Activated naive CD4-positive, alpha-beta T cell treated with anti-CD3 and anti-CD28 coated beads, Interleukin-2, amount 10 ng/mL, durations not matched to agents 7 days and 5 days (primary cell): Measurements from ENCODE around the gene ADGRV1.
"Not testable (repeated sequence)": the region's sequence is repeated elsewhere in the genome, so short reads cannot be mapped to it uniquely, and the experiment has no call there.

Experiments
- CTCF ChIA-PET: fragments of 350-600 bp; sonication (Branson Sonifier 250); formaldehyde crosslinking; loops from one replicate; lab custom pipeline; 2021; ENCODE audit warnings: antibody characterized with exemption; lab: Charles Lee
- DNase-seq: peaks from one replicate; pipeline ENCODE4 v3.0.0-alpha.2; 2020
- H3K27ac Mint-ChIP-seq: one replicate; pipeline ENCODE4 v1.8.0; 2021; ENCODE audit warnings: mild to moderate bottlenecking, moderate library complexity, mixed read lengths
- H3K27me3 Mint-ChIP-seq: one replicate; pipeline ENCODE4 v1.8.0; 2021; ENCODE audit warnings: mild to moderate bottlenecking, mixed read lengths
- H3K36me3 Mint-ChIP-seq: one replicate; pipeline ENCODE4 v1.8.0; 2021; ENCODE audit warnings: mixed read lengths
- H3K4me1 Mint-ChIP-seq: one replicate; pipeline ENCODE4 v1.8.0; 2021; ENCODE audit warnings: mixed read lengths
- H3K4me3 Mint-ChIP-seq: one replicate; pipeline ENCODE4 v1.8.0; 2021; ENCODE audit warnings: mild to moderate bottlenecking, moderate library complexity, mixed read lengths
- H3K9me3 Mint-ChIP-seq: one replicate; pipeline ENCODE4 v1.8.0; 2021; ENCODE audit warnings: mixed read lengths

Gene ADGRV1

DNA sequence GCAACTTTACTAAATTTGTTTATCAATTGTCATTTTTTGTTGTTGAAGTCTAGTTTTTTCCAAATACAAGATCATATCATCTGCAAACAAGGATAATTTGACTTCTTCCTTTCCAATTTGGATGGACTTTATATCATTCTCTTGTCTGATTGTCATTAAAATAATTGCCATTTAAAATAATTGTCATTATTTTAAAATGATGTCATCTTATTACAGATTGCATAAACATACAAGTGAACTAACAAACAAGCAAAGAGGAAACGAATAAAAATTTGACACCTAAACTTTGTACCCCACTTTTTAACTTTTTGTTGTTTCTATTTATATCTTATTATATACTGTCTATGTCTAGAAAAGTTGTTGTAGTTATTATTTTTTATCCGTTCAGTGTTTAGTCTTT, 275.2 kb downstream of the ADGRV1 start:
- no peaks in the 10 kb centered on the region for H3K4me1 Mint-ChIP-seq
- H3K4me3 Mint-ChIP-seq, result no peak overlapping the region
- no peak for DNase-seq
- CTCF ChIA-PET, result no interaction called here
- H3K27ac Mint-ChIP-seq, result no peak overlapping the region
- no peaks in the 10 kb centered on the region for H3K9me3 Mint-ChIP-seq
- peaks cover 4% of the 10 kb centered on the region for H3K27me3 Mint-ChIP-seq
- H3K36me3 Mint-ChIP-seq, result no peaks in the 10 kb centered on the region

GRCh38 chr5:90834711-90835110, 276.1 kb downstream of the ADGRV1 start:
- CTCF ChIA-PET, result no interaction called here
- DNase-seq, result no peak
- Mint-ChIP-seq H3K27ac (no peak overlapping the region), H3K9me3 (no peaks in the 10 kb centered on the region), H3K4me3 (no peak overlapping the region), H3K27me3 (peaks cover 4% of the 10 kb centered on the region), H3K36me3 (no peaks in the 10 kb centered on the region), H3K4me1 (no peaks in the 10 kb centered on the region)

DNA sequence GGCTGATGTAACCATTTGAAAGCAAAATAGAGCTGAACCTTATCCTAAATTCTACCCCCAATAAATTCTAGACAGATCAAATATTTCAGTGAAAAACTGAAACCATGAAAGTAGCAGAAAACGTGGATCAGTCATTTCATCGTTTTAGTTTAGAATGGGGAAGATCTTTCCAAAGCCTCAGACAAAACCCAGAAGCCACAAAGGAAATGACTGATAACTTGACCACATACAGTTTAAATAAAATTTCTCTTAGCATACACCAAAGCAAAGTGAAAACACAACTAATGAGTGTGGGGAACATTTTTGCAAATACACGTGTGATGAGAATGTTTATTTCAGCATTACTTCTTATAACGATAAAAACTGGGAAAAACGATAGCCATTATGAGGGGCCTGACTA, 284.8 kb downstream of the ADGRV1 start:
- no peaks in the 10 kb centered on the region for H3K4me1 Mint-ChIP-seq
- no peak for DNase-seq
- peaks cover 2% of the 10 kb centered on the region for H3K9me3 Mint-ChIP-seq
- CTCF ChIA-PET, result no interaction called here
- H3K27me3 Mint-ChIP-seq, result no peaks in the 10 kb centered on the region
- no peak overlapping the region for H3K27ac Mint-ChIP-seq
- H3K36me3 Mint-ChIP-seq, result no peaks in the 10 kb centered on the region
- H3K4me3 Mint-ChIP-seq, result no peak overlapping the region

DNA sequence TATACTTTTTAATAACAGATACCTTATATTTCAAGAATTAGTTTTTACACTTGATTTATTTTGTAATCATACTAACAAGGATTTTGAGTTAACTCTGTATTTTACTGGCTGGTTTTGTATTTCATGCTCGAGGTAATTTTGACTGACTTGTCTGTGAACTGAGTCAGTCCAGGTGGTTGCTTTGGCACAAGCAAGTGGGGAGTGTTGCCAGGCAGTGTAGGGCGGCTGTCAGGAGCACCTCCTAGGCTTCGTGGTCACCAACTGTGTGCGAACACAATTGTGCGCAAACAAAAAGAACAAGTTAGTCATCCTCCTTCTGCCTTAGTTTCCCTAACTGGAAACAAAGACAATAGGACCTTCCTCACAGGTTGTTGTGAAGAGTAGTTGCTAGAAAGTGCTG, 286.3 kb downstream of the ADGRV1 start:
- Mint-ChIP-seq H3K36me3 (no peaks in the 10 kb centered on the region), H3K27ac (no peak overlapping the region), H3K4me3 (no peak overlapping the region), H3K4me1 (no peaks in the 10 kb centered on the region), H3K27me3 (no peaks in the 10 kb centered on the region), H3K9me3 (peaks cover 2% of the 10 kb centered on the region)
- no peak for DNase-seq
- CTCF ChIA-PET, result no interaction called here

DNA sequence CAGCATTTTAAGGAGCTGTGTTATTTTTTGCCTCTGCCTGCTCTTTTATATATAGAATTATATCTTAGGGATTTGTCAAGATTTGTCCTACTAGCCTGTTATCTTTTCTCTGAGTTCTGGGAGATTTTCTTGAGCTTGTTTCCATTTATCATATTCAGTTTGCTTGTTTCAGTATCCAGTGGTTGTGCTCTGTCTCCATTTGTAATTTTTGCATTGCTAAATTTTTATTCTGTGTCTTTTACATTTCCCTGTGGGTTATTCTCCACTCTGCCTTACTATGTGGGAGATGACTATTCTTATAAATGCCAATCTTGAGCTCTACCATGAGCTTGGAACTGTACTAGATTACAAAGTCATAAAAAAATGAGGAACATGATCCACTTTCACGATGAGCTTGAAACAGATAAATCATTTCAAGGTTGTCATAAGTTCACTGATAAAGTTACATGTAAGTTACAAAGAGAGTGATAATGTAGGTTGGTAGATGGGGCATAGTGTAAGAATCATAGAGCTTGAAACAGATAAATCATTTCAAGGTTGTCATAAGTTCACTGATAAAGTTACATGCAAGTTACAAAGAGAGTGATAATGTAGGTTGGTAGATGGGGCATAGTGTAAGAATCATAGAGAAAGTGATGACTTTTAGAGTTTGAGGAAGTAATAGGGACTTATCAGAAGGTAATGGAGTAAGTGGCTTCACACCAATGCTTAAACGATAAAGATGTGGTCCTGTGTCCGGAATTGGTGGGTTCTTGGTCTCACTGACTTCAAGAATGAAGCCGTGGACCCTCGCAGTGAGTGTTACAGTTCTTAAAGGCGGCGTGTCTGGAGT, 287.3 kb downstream of the ADGRV1 start:
- DNase-seq, result no peak
- CTCF ChIA-PET, result no interaction called here
- Mint-ChIP-seq H3K9me3 (peaks cover 2% of the 10 kb centered on the region), H3K27me3 (no peaks in the 10 kb centered on the region), H3K4me1 (no peaks in the 10 kb centered on the region), H3K4me3 (no peak overlapping the region), H3K36me3 (no peaks in the 10 kb centered on the region), H3K27ac (no peak overlapping the region)

DNA sequence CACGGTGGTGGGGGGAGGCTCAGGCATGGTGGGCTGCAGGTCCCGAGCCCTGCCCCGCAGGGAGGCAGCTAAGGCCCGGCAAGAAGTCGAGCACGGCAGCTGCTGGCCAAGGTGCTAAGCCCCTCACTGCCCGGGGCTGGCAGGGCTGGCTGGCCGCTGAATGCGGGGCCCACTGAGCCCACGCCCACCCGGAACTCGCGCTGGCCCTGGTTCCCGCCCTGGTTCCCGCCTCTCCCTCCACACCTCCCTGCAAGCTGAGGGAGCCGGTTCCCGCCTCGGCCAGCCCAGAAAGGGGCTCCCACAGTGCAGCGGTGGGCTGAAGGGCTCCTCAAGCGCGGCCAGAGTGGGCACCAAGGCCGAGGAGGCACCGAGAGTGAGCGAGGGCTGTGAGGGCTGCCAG, 289.0 kb downstream of the ADGRV1 start:
- H3K4me1 Mint-ChIP-seq, H3K4me3 Mint-ChIP-seq, H3K9me3 Mint-ChIP-seq, H3K36me3 Mint-ChIP-seq, CTCF ChIA-PET, DNase-seq, H3K27me3 Mint-ChIP-seq, H3K27ac Mint-ChIP-seq: not testable (repeated sequence)

DNA sequence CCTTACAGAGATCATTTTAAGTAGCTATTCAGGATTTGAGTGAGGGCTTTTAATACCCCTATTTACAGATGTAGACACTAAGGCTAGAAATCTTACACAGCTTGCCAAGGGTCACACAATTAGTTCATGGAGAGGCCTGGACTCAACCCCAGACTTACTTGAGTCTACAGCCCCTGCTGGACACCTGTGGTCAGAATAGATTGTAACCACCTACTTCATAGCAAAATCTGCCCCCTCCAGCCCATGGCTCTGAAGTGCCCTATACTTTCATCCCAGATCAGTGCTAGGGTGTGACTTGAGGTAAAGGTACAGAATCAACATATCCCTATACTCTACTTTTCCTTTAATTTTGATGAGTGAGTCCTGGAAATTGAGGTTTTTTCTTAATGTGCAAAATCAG, 291.3 kb downstream of the ADGRV1 start:
- DNase-seq, result no peak
- H3K9me3 Mint-ChIP-seq, result peaks cover 2% of the 10 kb centered on the region
- H3K4me1 Mint-ChIP-seq, result no peaks in the 10 kb centered on the region
- H3K36me3 Mint-ChIP-seq, result no peaks in the 10 kb centered on the region
- peaks cover 3% of the 10 kb centered on the region for H3K27me3 Mint-ChIP-seq
- CTCF ChIA-PET, result no interaction called here
- no peak overlapping the region for H3K27ac Mint-ChIP-seq
- no peak overlapping the region for H3K4me3 Mint-ChIP-seq

DNA sequence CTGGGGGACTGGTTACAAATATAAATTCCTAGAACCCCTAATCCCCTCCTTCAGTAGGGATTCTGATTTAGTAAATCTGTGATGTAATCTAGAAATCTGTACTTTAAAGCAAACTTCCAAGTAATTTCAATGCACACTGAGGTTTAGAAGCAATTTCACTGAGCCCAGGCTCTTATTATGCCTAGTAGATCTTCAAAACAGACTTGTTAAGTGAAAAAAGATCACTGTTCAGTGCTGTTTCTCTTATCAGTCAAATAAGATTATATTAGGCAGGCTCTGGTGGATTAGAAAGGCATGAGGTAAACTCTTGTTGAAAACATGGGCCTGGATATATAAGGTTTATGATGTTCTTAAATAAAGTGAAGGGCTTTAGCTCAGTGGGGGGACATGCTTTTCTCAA, 293.9 kb downstream of the ADGRV1 start:
- peaks cover 3% of the 10 kb centered on the region for H3K27me3 Mint-ChIP-seq

GRCh38 chr5:90853750-90854149, 295.2 kb downstream of the ADGRV1 start:
- Mint-ChIP-seq H3K4me1 (no peaks in the 10 kb centered on the region), H3K4me3 (no peak overlapping the region), H3K27me3 (peaks cover 3% of the 10 kb centered on the region), H3K36me3 (no peaks in the 10 kb centered on the region), H3K9me3 (no peaks in the 10 kb centered on the region), H3K27ac (no peak overlapping the region)
- DNase-seq, result no peak
- CTCF ChIA-PET, result no interaction called here

More for the DNA sequence above, 293.9 kb downstream of the ADGRV1 start:
- no peak overlapping the region for H3K4me3 Mint-ChIP-seq
- no peak overlapping the region for H3K27ac Mint-ChIP-seq
- no peaks in the 10 kb centered on the region for H3K36me3 Mint-ChIP-seq
- CTCF ChIA-PET, result interaction anchor here (0.6 kb wide), 1 partner anchor 533 kb away, joined by 3 read pairs; no protein-coding TSS in a partner anchor
- H3K9me3 Mint-ChIP-seq, result no peaks in the 10 kb centered on the region
- no peaks in the 10 kb centered on the region for H3K4me1 Mint-ChIP-seq
- DNase-seq, result no peak

- peaks cover 3% of the 10 kb centered on the region for H3K27me3 Mint-ChIP-seq
- no peaks in the 10 kb centered on the region for H3K36me3 Mint-ChIP-seq
- no peak for DNase-seq
- CTCF ChIA-PET, result no interaction called here
- no peak overlapping the region for H3K27ac Mint-ChIP-seq
- no peaks in the 10 kb centered on the region for H3K9me3 Mint-ChIP-seq
- H3K4me3 Mint-ChIP-seq, result no peak overlapping the region
- H3K4me1 Mint-ChIP-seq, result no peaks in the 10 kb centered on the region
Observed at GRCh38 chr5:90854169-90854568, 295.6 kb downstream of the ADGRV1 start.

- Mint-ChIP-seq H3K9me3 (no peaks in the 10 kb centered on the region), H3K4me1 (no peaks in the 10 kb centered on the region), H3K4me3 (no peak overlapping the region), H3K36me3 (no peaks in the 10 kb centered on the region), H3K27ac (no peak overlapping the region), H3K27me3 (peaks cover 3% of the 10 kb centered on the region)
- no peak for DNase-seq
- CTCF ChIA-PET, result no interaction called here
Observed at GRCh38 chr5:90855296-90856010, 296.9 kb downstream of the ADGRV1 start.

- no peak overlapping the region for H3K4me3 Mint-ChIP-seq
- no peaks in the 10 kb centered on the region for H3K36me3 Mint-ChIP-seq
- no peaks in the 10 kb centered on the region for H3K9me3 Mint-ChIP-seq
- no peaks in the 10 kb centered on the region for H3K4me1 Mint-ChIP-seq
- no peak for DNase-seq
- H3K27me3 Mint-ChIP-seq, result no peaks in the 10 kb centered on the region
- no peak overlapping the region for H3K27ac Mint-ChIP-seq
- CTCF ChIA-PET, result interaction anchor here (2.0 kb wide), 1 partner anchor 558 kb away, joined by 4 read pairs; no protein-coding TSS in a partner anchor
Observed at GRCh38 chr5:90861843-90862586, 303.4 kb downstream of the ADGRV1 start.

GRCh38 chr5:90865180-90865579, 306.6 kb downstream of the ADGRV1 start:
- Mint-ChIP-seq H3K4me1 (peaks cover under 1% of the 10 kb centered on the region), H3K36me3 (no peaks in the 10 kb centered on the region), H3K4me3 (no peak overlapping the region), H3K27ac (no peak overlapping the region), H3K27me3 (no peaks in the 10 kb centered on the region), H3K9me3 (no peaks in the 10 kb centered on the region)
- no peak for DNase-seq
- CTCF ChIA-PET, result interaction anchor here (0.7 to 2.5 kb wide), 5 partner anchors 9 to 555 kb away, joined by 3 to 20 read pairs (median 3); no protein-coding TSS in a partner anchor

GRCh38 chr5:90866333-90866732, 307.7 kb downstream of the ADGRV1 start:
- no peaks in the 10 kb centered on the region for H3K36me3 Mint-ChIP-seq
- DNase-seq, result no peak
- H3K4me3 Mint-ChIP-seq, result no peak overlapping the region
- no peak overlapping the region for H3K27ac Mint-ChIP-seq
- CTCF ChIA-PET, result interaction anchor here (0.7 to 2.5 kb wide), 5 partner anchors 66 to 553 kb away, joined by 3 to 20 read pairs (median 4); no protein-coding TSS in a partner anchor
- peaks cover 3% of the 10 kb centered on the region for H3K4me1 Mint-ChIP-seq
- H3K27me3 Mint-ChIP-seq, result peaks cover 4% of the 10 kb centered on the region
- H3K9me3 Mint-ChIP-seq, result no peaks in the 10 kb centered on the region
